A673 (cell line): Measurements from ENCODE around the gene MACC1. TPM values are rescaled to one million over a fixed set of nuclear protein-coding genes. Genes with fewer than 3 reads are reported as not detected.

ENCODE experiments used
- BruUV-seq: library from RNA; stranded (reverse); fragments of 400-500 nt; replicated peaks from 2 replicates; lab custom pipeline; 2021; lab: Mats Ljungman, UMichigan
- CTCF ChIA-PET: fragments of 300-600 bp; sonication (Branson Sonifier 250); formaldehyde crosslinking; loops from one replicate; lab custom pipeline; 2022; ENCODE audit warnings: antibody characterized with exemption; lab: Charles Lee
- POLR2A ChIA-PET: fragments of 300-600 bp; sonication (Branson Sonifier 250); formaldehyde crosslinking; loops from one replicate; lab custom pipeline; 2022; ENCODE audit warnings: antibody characterized with exemption; ENCODE audit not compliant: low non-redundant PET; lab: Charles Lee
- DNase-seq: peaks from one replicate; pipeline ENCODE4 v3.0.0-alpha.2; 2015; ENCODE audit warnings: low spot score
- H3K27ac ChIP-seq: fragments of 200-600 bp; sonication (generic); 2 replicates; pipeline ENCODE4 v1.5.1; 2016; ENCODE audit warnings: mixed run types, low read depth, mild to moderate bottlenecking, mixed read lengths, antibody characterized with exemption, low read length; ENCODE audit not compliant: poor library complexity, severe bottlenecking
- H3K27me3 ChIP-seq: fragments of 200-600 bp; sonication (generic); replicated peaks from 2 replicates; pipeline ENCODE4 v1.6.1; 2017; ENCODE audit warnings: mixed run types, low read depth, mild to moderate bottlenecking, mixed read lengths, antibody characterized with exemption, low read length; ENCODE audit not compliant: insufficient read depth, poor library complexity
- H3K36me3 ChIP-seq: fragments of 200-600 bp; sonication (generic); 2 replicates; pipeline ENCODE4 v1.6.1; 2016; ENCODE audit warnings: mixed run types, mild to moderate bottlenecking, mixed read lengths, antibody characterized with exemption, low read length; ENCODE audit not compliant: insufficient read depth, poor library complexity, severe bottlenecking
- H3K4me1 ChIP-seq: fragments of 200-600 bp; sonication (generic); 2 replicates; pipeline ENCODE4 v1.6.1; 2017; ENCODE audit warnings: mixed run types, mild to moderate bottlenecking, mixed read lengths, antibody characterized with exemption, low read length; ENCODE audit not compliant: insufficient read depth, poor library complexity, severe bottlenecking
- H3K4me3 ChIP-seq: fragments of 200-600 bp; sonication (generic); 2 replicates; pipeline ENCODE4 v1.5.1; 2016; ENCODE audit warnings: low read depth, mixed run types, mild to moderate bottlenecking, mixed read lengths, low read length; ENCODE audit not compliant: poor library complexity, severe bottlenecking
- H3K9me3 ChIP-seq: fragments of 200-600 bp; sonication (generic); 2 replicates; pipeline ENCODE4 v1.6.1; 2016; ENCODE audit warnings: mixed run types, low read depth, mild to moderate bottlenecking, mixed read lengths, antibody characterized with exemption, low read length; ENCODE audit not compliant: poor library complexity, severe bottlenecking
- CTCF ChIP-seq: fragments of 300-800, 200-600 bp; sonication (generic); conservative IDR thresholded peaks from 2 replicates; pipeline ENCODE4 v1.5.1; 2017; ENCODE audit warnings: low read depth, mild to moderate bottlenecking, antibody characterized with exemption, low read length, moderate library complexity, mixed read lengths
- EZH2 ChIP-seq: fragments of 200-600 bp; sonication (generic); IDR thresholded peaks from 2 replicates; pipeline ENCODE4 v1.6.1; 2017; ENCODE audit warnings: borderline replicate concordance, low read depth, mild to moderate bottlenecking, mixed read lengths, antibody characterized with exemption, low read length; ENCODE audit not compliant: poor library complexity, severe bottlenecking
- intact Hi-C: fragments of 100-400 bp; cut with micrococcal nuclease; formaldehyde crosslinking; loops from one replicate; pipeline ENCODE4 v1.10.0; 2022; ENCODE audit not compliant: unreplicated experiment
- total RNA-seq: library from RNA; stranded (reverse); gene quantifications from 2 replicates; pipeline ENCODE4 v1.2.3, GENCODE V29; 2021

The MACC1 gene
- total RNA-seq, 1 experiment from 2014 or later, result not detected

- no peak overlapping the region for H3K4me3 ChIP-seq
- no peaks in the 10 kb centered on the region for H3K9me3 ChIP-seq
- intact Hi-C loops, result no loop called here
- no peaks in the 10 kb centered on the region for H3K27me3 ChIP-seq
- H3K4me1 ChIP-seq, result no peaks in the 10 kb centered on the region
- no peaks in the 10 kb centered on the region for H3K36me3 ChIP-seq
- no peak for DNase-seq
- POLR2A ChIA-PET, result no interaction called here
- CTCF ChIA-PET, result no interaction called here
- no peak for TF ChIP-seq CTCF
- no peak for TF ChIP-seq EZH2
- no peak overlapping the region for H3K27ac ChIP-seq
- BruUV-seq, result no TSS peak
Observed at GRCh38 chr7:20219446-20220292, 2.5 kb upstream of the MACC1 start.

- H3K27ac ChIP-seq, result no peak overlapping the region
- H3K27me3 ChIP-seq, result no peaks in the 10 kb centered on the region
- H3K36me3 ChIP-seq, result no peaks in the 10 kb centered on the region
- DNase-seq, result no peak
- BruUV-seq, result no TSS peak
- no peak for TF ChIP-seq EZH2
- TF ChIP-seq CTCF, result no peak
- no peak overlapping the region for H3K4me3 ChIP-seq
- intact Hi-C loops, result no loop called here
- no peaks in the 10 kb centered on the region for H3K4me1 ChIP-seq
- ChIA-PET CTCF (no interaction called here), POLR2A (no interaction called here)
- no peaks in the 10 kb centered on the region for H3K9me3 ChIP-seq
Observed at GRCh38 chr7:20219062-20219445, 1.9 kb upstream of the MACC1 start.

- Histone ChIP-seq H3K27ac (no peak overlapping the region), H3K27me3 (no peaks in the 10 kb centered on the region), H3K36me3 (no peaks in the 10 kb centered on the region), H3K4me3 (no peak overlapping the region), H3K9me3 (no peaks in the 10 kb centered on the region), H3K4me1 (no peaks in the 10 kb centered on the region)
- no TSS peak for BruUV-seq
- intact Hi-C loops, result no loop called here
- DNase-seq, result no peak
- TF ChIP-seq EZH2 (no peak), CTCF (no peak)
- ChIA-PET POLR2A (no interaction called here), CTCF (no interaction called here)
Observed at GRCh38 chr7:20218279-20218678, 1.1 kb upstream of the MACC1 start.
